HuH-7 (cell line): ENCODE measurements around the gene MON2.
A peak's percentile ranks its signal among the peaks of the same experiment; 100 is the strongest.
"Not testable (repeated sequence)": the region's sequence is repeated elsewhere in the genome, so short reads cannot be mapped to it uniquely, and the experiment has no call there.

Source experiments
- DNase-seq: peaks from one replicate; pipeline ENCODE4 v3.0.0; 2011; ENCODE audit warnings: low spot score

Gene MON2

GRCh38 chr12:62471734-62472133, 5.1 kb downstream of the MON2 start:
- no peak for DNase-seq

GRCh38 chr12:62472472-62472871, 5.8 kb downstream of the MON2 start:
- DNase-seq = peak; percentile 15

GRCh38 chr12:62481843-62482540, 15.4 kb downstream of the MON2 start:
- no peak for DNase-seq

- no peak for DNase-seq
Measured at GRCh38 chr12:62482769-62483168, 16.1 kb downstream of the MON2 start.

GRCh38 chr12:62484233-62484632, 17.6 kb downstream of the MON2 start:
- no peak for DNase-seq

- no peak for DNase-seq
Measured at GRCh38 chr12:62505786-62506185, 39.2 kb downstream of the MON2 start.

- DNase-seq = no peak
Measured at GRCh38 chr12:62512901-62513300, 46.3 kb downstream of the MON2 start.

GRCh38 chr12:62514080-62514479, 47.5 kb downstream of the MON2 start:
- DNase-seq = not testable (repeated sequence)

GRCh38 chr12:62516927-62517326, 50.3 kb downstream of the MON2 start:
- DNase-seq = no peak

GRCh38 chr12:62517887-62518286, 51.3 kb downstream of the MON2 start:
- DNase-seq = no peak

GRCh38 chr12:62519043-62519442, 52.4 kb downstream of the MON2 start:
- DNase-seq = no peak

- no peak for DNase-seq
Measured at GRCh38 chr12:62520361-62520760, 53.7 kb downstream of the MON2 start.

GRCh38 chr12:62522984-62523383, 56.4 kb downstream of the MON2 start:
- DNase-seq = no peak

- DNase-seq = no peak
Measured at GRCh38 chr12:62523619-62524018, 57.0 kb downstream of the MON2 start.

- no peak for DNase-seq
Measured at GRCh38 chr12:62525271-62525670, 58.6 kb downstream of the MON2 start.

- DNase-seq = no peak
Measured at GRCh38 chr12:62530596-62530995, 64.0 kb downstream of the MON2 start.

GRCh38 chr12:62532333-62532732, 65.7 kb downstream of the MON2 start:
- DNase-seq = no peak

- peak; percentile 21 for DNase-seq
Measured at GRCh38 chr12:62533087-62533754, 66.6 kb downstream of the MON2 start.

- DNase-seq = no peak
Measured at GRCh38 chr12:62533755-62534107, 67.1 kb downstream of the MON2 start.

GRCh38 chr12:62536546-62536945, 69.9 kb downstream of the MON2 start:
- no peak for DNase-seq

GRCh38 chr12:62537551-62537950, 70.9 kb downstream of the MON2 start:
- no peak for DNase-seq

GRCh38 chr12:62540354-62540753, 73.7 kb downstream of the MON2 start:
- no peak for DNase-seq

- no peak for DNase-seq
Measured at GRCh38 chr12:62542814-62543213, 76.2 kb downstream of the MON2 start.

GRCh38 chr12:62543324-62543723, 76.7 kb downstream of the MON2 start:
- DNase-seq = no peak
